IMR-90 (cell line): ENCODE data around the gene PIAS3. TPM values are rescaled to one million over a fixed set of nuclear protein-coding genes. Genes with fewer than 3 reads are reported as not detected.

ENCODE experiments used
- ATAC-seq: fragments of 200-7000 bp; cut with Tn5 transposase; 2 replicates; pipeline ENCODE4 v1.9.1; 2020; ENCODE audit warnings: low read depth, mild to moderate bottlenecking, moderate library complexity
- BruUV-seq: library from RNA; stranded (reverse); fragments of 400-500 nt; replicated peaks from 2 replicates; lab custom pipeline; 2021; lab: Mats Ljungman, UMichigan
- CTCF ChIA-PET: fragments of 300-600 bp; formaldehyde crosslinking; extraction: SDS; loops from one replicate; lab custom pipeline; 2021; ENCODE audit warnings: antibody characterized with exemption; lab: Yijun Ruan, JAX
- POLR2A ChIA-PET: fragments of 300-600 bp; sonication (Branson Sonifier 250); formaldehyde crosslinking; loops from one replicate; lab custom pipeline; 2022; ENCODE audit warnings: antibody characterized with exemption; ENCODE audit not compliant: unreplicated experiment; lab: Charles Lee
- DNase-seq: peaks from one replicate; pipeline ENCODE4 v3.0.0; 2013
- H2AFZ ChIP-seq: replicated peaks from 2 replicates; pipeline ENCODE3; 2013; ENCODE audit warnings: low read length, mild to moderate bottlenecking; ENCODE audit not compliant: poor library complexity
- H2AK5ac ChIP-seq: 2 replicates; pipeline ENCODE4 v1.6.1; 2013; ENCODE audit warnings: low read depth, low read length, inconsistent platforms
- H2AK9ac ChIP-seq: replicated peaks from 2 replicates; pipeline ENCODE3; 2013; ENCODE audit warnings: mild to moderate bottlenecking, low read depth, low read length, moderate library complexity; ENCODE audit not compliant: poor library complexity
- H2BK120ac ChIP-seq: 2 replicates; pipeline ENCODE4 v1.6.1; 2013; ENCODE audit warnings: low read depth, low read length, inconsistent platforms
- H2BK15ac ChIP-seq: 3 replicates; pipeline ENCODE4 v1.6.1; 2013; ENCODE audit warnings: low read depth, low read length, inconsistent platforms
- H2BK20ac ChIP-seq: 2 replicates; pipeline ENCODE4 v1.6.1; 2013; ENCODE audit warnings: low read depth, mild to moderate bottlenecking, inconsistent platforms, low read length, moderate library complexity
- H2BK5ac ChIP-seq: 2 replicates; pipeline ENCODE4 v1.6.1; 2013; ENCODE audit warnings: mild to moderate bottlenecking, low read depth, low read length, inconsistent platforms; ENCODE audit not compliant: poor library complexity, severe bottlenecking
- H3K14ac ChIP-seq: replicated peaks from 2 replicates; pipeline ENCODE4 v1.6.1; 2013; ENCODE audit warnings: low read depth, low read length, inconsistent platforms
- H3K18ac ChIP-seq: 2 replicates; pipeline ENCODE4 v1.6.1; 2013; ENCODE audit warnings: low read depth, low read length, control low read depth
- H3K23ac ChIP-seq: 2 replicates; pipeline ENCODE4 v1.6.1; 2013; ENCODE audit warnings: low read depth, low read length, inconsistent platforms
- H3K27ac ChIP-seq: 2 replicates; pipeline ENCODE4 v1.5.1; 2013; ENCODE audit warnings: mild to moderate bottlenecking, control low read depth, low read length; ENCODE audit not compliant: insufficient read depth
- H3K27me3 ChIP-seq: 2 replicates; pipeline ENCODE4 v1.6.1; 2013; ENCODE audit warnings: low read length; ENCODE audit not compliant: control insufficient read depth, insufficient read depth
- H3K36me3 ChIP-seq: 2 replicates; pipeline ENCODE4 v1.6.1; 2013; ENCODE audit warnings: low read length, mixed read lengths; ENCODE audit not compliant: control insufficient read depth, insufficient read depth
- H3K4ac ChIP-seq: 2 replicates; pipeline ENCODE4 v1.6.1; 2013; ENCODE audit warnings: low read depth, low read length, inconsistent platforms
- H3K4me1 ChIP-seq: 2 replicates; pipeline ENCODE4 v1.6.1; 2013; ENCODE audit warnings: low read length, mixed read lengths; ENCODE audit not compliant: control insufficient read depth, insufficient read depth
- H3K4me2 ChIP-seq: 2 replicates; pipeline ENCODE4 v1.6.1; 2013; ENCODE audit warnings: low read depth, mild to moderate bottlenecking, control low read depth, low read length, moderate library complexity
- H3K4me3 ChIP-seq: 2 replicates; pipeline ENCODE4 v1.5.1; 2013; ENCODE audit warnings: low read depth, mild to moderate bottlenecking, control low read depth, low read length, moderate library complexity; ENCODE audit not compliant: insufficient read depth
- H3K56ac ChIP-seq: 2 replicates; pipeline ENCODE4 v1.6.1; 2013; ENCODE audit warnings: low read length, inconsistent platforms; ENCODE audit not compliant: insufficient read depth; ENCODE audit errors: extremely low read depth
- H3K79me1 ChIP-seq, 2 experiments: 2 replicates each; pipeline ENCODE4 v1.6.1; 2013; ENCODE audit warnings: low read length in 2 of 2, inconsistent platforms in 1 of 2, low read depth in 1 of 2
- H3K9ac ChIP-seq: 2 replicates; pipeline ENCODE4 v1.6.1; 2013; ENCODE audit warnings: low read depth, low read length, control low read depth
- H3K9me1 ChIP-seq: 2 replicates; pipeline ENCODE4 v1.6.1; 2013; ENCODE audit warnings: low read length, inconsistent platforms; ENCODE audit not compliant: insufficient read depth
- H3K9me3 ChIP-seq: 2 replicates; pipeline ENCODE4 v1.6.1; 2013; ENCODE audit warnings: low read length; ENCODE audit not compliant: control insufficient read depth, insufficient read depth
- H4K20me1 ChIP-seq: 2 replicates; pipeline ENCODE4 v1.6.1; 2013; ENCODE audit warnings: low read length, inconsistent platforms; ENCODE audit not compliant: insufficient read depth
- H4K5ac ChIP-seq: 2 replicates; pipeline ENCODE4 v1.6.1; 2013; ENCODE audit warnings: mild to moderate bottlenecking, low read depth, low read length, control low read depth
- H4K8ac ChIP-seq, 2 experiments: 2 replicates each; pipeline ENCODE4 v1.6.1; 2013; ENCODE audit warnings: low read depth in 2 of 2, low read length in 2 of 2, control low read depth in 1 of 2, inconsistent platforms in 1 of 2
- H4K91ac ChIP-seq: 2 replicates; pipeline ENCODE4 v1.6.1; 2013; ENCODE audit warnings: low read depth, low read length, inconsistent platforms; ENCODE audit not compliant: insufficient read depth
- CEBPB ChIP-seq: IDR thresholded peaks from 2 replicates; pipeline ENCODE4 v1.6.1; 2012; ENCODE audit warnings: low read depth, low read length, improper control_type of control experiment
- POLR2A ChIP-seq: IDR thresholded peaks from 2 replicates; pipeline ENCODE4 v1.6.1; 2012; ENCODE audit warnings: mild to moderate bottlenecking, low read depth, low read length
- RAD21 ChIP-seq: IDR thresholded peaks from 2 replicates; pipeline ENCODE4 v1.6.1; 2012; ENCODE audit warnings: low read length, improper control_type of control experiment
- WGBS, 2 experiments: methylation state at CpG; one replicate each; pipeline versions ENCODE4 v1.1.5 to v1.1.7; 2013; ENCODE audit warnings: missing lambda C conversion rate in 2 of 2; ENCODE audit not compliant: insufficient read length in 1 of 2; ENCODE audit errors: extremely low coverage in 2 of 2; 5-methylcytosine and 5-hydroxymethylcytosine counted together
- dilution Hi-C: fragments of 300-500 bp; cut with HindIII; formaldehyde crosslinking; loops from one replicate; pipeline ENCODE4 v1.14.3; 2018; ENCODE audit warnings: low sequenced_read_pairs; ENCODE audit not compliant: unreplicated experiment
- in situ Hi-C: fragments of 300-500 bp; cut with MboI; formaldehyde crosslinking; loops from 3 replicates; pipeline ENCODE4 v1.14.3; 2019; ENCODE audit warnings: low sequenced_read_pairs, inconsistent platforms, mixed read lengths
- intact Hi-C: fragments of 100-400 bp; cut with micrococcal nuclease; formaldehyde crosslinking; loops from 2 replicates; pipeline ENCODE4 v1.10.0; 2022
- polyA plus RNA-seq, 3 experiments: library from polyadenylated mRNA; depleted of rRNA; stranded (reverse); fragments of >200 nt; gene quantifications; 2 replicates each; pipeline ENCODE4 v1.2.3, GENCODE V29; 2012; ENCODE audit warnings: low replicate concordance in 1 of 3
- total RNA-seq: library from RNA; depleted of rRNA; stranded (reverse); fragments of >200 nt; gene quantifications from 2 replicates; pipeline ENCODE4 v1.2.3, GENCODE V29; 2012
- TF ChIP-seq, protein P1 (sequence below): fragments of 150-350 bp; IDR thresholded peaks from 2 replicates; pipeline ENCODE4 v1.6.1; 2016; ENCODE audit warnings: low read depth, mild to moderate bottlenecking, low read length, moderate library complexity, borderline replicate concordance

The PIAS3 gene
- total and polyA plus RNA-seq, 2 of the 4 experiments (the other 2 are of a cell fraction), result 11.1 to 53.7 TPM

DNA sequence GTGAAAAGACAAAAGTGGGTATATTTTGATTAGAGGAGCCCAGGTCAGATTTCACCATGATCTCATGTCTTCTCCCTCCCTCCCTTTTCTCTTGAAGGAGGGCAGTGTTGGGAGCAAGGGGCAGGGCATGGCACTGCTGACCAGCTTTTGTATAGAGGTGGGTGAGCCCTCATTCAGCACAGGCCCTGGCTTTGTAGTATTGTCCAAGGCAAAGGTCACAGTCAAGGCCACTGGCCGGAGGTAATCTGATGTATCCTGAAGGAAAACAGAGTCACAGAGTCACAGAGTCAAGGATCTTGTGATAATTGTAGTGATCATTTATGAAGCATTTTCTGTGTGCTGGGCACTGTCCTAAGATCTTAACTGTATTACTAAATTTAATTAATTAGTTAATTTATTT, 39.1 kb upstream of the PIAS3 start:
- BruUV-seq, result no TSS peak
- no peak for DNase-seq
- Histone ChIP-seq H3K9me3 (no peaks in the 10 kb centered on the region), H3K27ac (no peak overlapping the region), H2AK9ac (no peak overlapping the region), H3K4me3 (no peak overlapping the region), H3K18ac (no peak overlapping the region), H2AFZ (no peak overlapping the region), H3K9me1 (peaks cover 18% of the 10 kb centered on the region), H4K5ac (no peak overlapping the region), H2BK120ac (no peak overlapping the region), H3K23ac (no peak overlapping the region), H4K20me1 (no peaks in the 10 kb centered on the region), H3K56ac (no peak overlapping the region), H3K27me3 (no peaks in the 10 kb centered on the region), H3K4ac (no peak overlapping the region), H3K14ac (no peak overlapping the region), H2AK5ac (peak overlapping the region; percentile 48; the same call in 1 of the 2 replicates), H4K91ac (no peak overlapping the region), H2BK5ac (no peak overlapping the region), H3K4me2 (no peak overlapping the region), H3K36me3 (no peaks in the 10 kb centered on the region), H2BK20ac (no peak overlapping the region), H3K9ac (no peak overlapping the region), H3K79me1 (peaks cover 0 to 3% of the 10 kb centered on the region in 2 experiments; a peak in 1 of 4 replicates), H4K8ac (no peak overlapping the region), H3K4me1 (peaks cover 1% of the 10 kb centered on the region; the same call in 1 of the 2 replicates), H2BK15ac (no peak overlapping the region)
- ChIA-PET POLR2A (no interaction called here), CTCF (interaction anchor here (0.7 kb wide), 1 partner anchor 23 kb away, joined by 3 read pairs; no protein-coding TSS in a partner anchor)
- dilution Hi-C loops (no loop called here), in situ Hi-C loops (no loop called here), intact Hi-C loops (loop anchor here (10.0 kb wide), 1 partner anchor 57 kb away; the partner anchor contains the start of gene LIX1L)
- no peak for TF ChIP-seq CEBPB
- TF ChIP-seq POLR2A, result no peak
- no peak for TF ChIP-seq RAD21
- TF ChIP-seq, protein P1, sequence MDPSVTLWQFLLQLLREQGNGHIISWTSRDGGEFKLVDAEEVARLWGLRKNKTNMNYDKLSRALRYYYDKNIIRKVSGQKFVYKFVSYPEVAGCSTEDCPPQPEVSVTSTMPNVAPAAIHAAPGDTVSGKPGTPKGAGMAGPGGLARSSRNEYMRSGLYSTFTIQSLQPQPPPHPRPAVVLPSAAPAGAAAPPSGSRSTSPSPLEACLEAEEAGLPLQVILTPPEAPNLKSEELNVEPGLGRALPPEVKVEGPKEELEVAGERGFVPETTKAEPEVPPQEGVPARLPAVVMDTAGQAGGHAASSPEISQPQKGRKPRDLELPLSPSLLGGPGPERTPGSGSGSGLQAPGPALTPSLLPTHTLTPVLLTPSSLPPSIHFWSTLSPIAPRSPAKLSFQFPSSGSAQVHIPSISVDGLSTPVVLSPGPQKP, result no peak
- WGBS, 2 experiments, result no CpG with 5 or more reads among the region's 1 CpG
- no peak for ATAC-seq
